ENCODE data around the gene TRPV4.
A peak's percentile ranks its signal among the peaks of the same experiment; 100 is the strongest.

TRPV4 gene

DNA sequence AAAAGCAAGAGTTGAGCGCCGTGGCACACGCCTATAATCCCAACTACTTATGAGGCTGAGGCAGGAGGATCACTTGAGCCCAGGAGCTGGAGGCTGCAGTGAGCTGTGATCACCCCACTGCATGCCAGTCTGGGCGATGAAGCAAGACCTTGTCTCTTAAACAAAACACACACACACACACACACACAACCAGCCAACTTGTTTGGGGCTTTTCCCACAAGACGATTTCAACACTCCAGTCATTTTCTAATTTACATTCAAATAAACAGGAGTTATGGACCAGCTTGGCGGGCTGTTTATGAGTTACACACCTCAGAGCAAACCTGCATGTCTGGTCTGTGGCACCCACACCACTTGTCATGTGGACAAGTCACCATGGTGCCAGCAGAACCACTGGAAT, 40.5 kb upstream of the TRPV4 start:
- Histone ChIP-seq H3K9me3 (no peaks in the 10 kb centered on the region), H3K4me1 (ENCODE audit: control insufficient read depth in 1 of 2, insufficient read depth in 1 of 2, low read depth in 1 of 2, low read length in 1 of 2) (peaks cover 49 to 59% of the 10 kb centered on the region in 2 experiments), H3K27me3 (no peaks in the 10 kb centered on the region), H3K27ac (no peak overlapping the region), H3K4me3 (ENCODE audit: low read depth in 1 of 2, low read length in 1 of 2) (no peak overlapping the region), H3K36me3 (no peaks in the 10 kb centered on the region)
- TF ChIP-seq, protein P1, sequence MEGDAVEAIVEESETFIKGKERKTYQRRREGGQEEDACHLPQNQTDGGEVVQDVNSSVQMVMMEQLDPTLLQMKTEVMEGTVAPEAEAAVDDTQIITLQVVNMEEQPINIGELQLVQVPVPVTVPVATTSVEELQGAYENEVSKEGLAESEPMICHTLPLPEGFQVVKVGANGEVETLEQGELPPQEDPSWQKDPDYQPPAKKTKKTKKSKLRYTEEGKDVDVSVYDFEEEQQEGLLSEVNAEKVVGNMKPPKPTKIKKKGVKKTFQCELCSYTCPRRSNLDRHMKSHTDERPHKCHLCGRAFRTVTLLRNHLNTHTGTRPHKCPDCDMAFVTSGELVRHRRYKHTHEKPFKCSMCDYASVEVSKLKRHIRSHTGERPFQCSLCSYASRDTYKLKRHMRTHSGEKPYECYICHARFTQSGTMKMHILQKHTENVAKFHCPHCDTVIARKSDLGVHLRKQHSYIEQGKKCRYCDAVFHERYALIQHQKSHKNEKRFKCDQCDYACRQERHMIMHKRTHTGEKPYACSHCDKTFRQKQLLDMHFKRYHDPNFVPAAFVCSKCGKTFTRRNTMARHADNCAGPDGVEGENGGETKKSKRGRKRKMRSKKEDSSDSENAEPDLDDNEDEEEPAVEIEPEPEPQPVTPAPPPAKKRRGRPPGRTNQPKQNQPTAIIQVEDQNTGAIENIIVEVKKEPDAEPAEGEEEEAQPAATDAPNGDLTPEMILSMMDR (IDR thresholded peaks at IDR 0.05): no peak

DNA sequence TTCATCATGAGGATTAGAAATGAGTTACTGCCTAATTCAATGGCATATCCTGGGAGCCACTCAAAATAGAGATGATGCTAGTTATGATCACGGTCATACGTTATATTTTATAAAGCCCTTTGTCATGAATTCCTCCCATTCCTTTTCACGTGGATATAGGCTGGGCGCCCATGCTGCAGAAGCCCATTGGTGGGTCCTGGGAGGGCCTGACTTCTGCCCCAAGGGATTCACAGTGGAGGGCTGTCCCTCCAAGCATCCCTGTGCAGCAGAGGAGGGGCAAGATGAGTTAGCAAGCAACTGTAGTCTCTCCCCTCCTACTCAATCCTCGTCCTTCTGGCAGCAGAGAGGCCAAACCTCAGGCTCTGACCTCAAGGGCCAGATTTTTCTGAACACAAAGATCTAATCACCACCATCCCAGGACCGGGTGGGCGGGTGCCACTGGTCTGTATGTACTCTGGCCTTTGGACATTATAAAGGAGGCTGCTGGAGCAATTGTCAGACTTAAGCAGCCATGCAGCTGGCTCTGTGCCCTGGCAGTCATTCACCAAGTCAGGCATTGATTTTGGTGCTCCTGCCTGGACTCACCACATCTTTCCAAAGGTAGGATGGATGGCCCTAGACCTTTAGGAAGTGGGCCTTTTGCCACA, 38.6 kb upstream of the TRPV4 start:
- Histone ChIP-seq H3K27me3 (no peaks in the 10 kb centered on the region), H3K4me3 (ENCODE audit: low read depth in 1 of 2, low read length in 1 of 2) (no peak overlapping the region), H3K4me1 (ENCODE audit: control insufficient read depth in 1 of 2, insufficient read depth in 1 of 2, low read depth in 1 of 2, low read length in 1 of 2) (peaks cover 45 to 50% of the 10 kb centered on the region in 2 experiments), H3K27ac (peak overlapping the region; percentile 69), H3K9me3 (no peaks in the 10 kb centered on the region), H3K36me3 (no peaks in the 10 kb centered on the region)
- TF ChIP-seq, protein P1 (IDR thresholded peaks at IDR 0.05): no peak

DNA sequence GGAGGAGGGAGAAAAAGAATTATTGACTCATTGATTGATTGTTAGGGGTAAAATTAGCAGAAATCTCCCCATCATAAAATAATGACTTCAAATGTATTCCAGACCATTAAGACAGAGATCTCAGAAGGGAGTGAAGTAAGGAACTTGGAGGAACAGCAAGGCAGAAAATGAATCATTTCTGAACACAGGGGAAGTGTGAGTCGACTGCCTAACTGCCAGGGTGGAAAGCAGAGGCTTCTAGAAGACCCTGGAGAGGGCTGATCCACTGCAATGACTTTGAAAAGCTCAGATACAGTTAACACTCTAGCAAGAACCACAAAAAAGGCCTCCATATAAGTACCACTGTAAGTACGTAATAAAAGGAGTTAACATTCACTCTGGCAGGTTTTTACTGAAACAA, 37.5 kb upstream of the TRPV4 start:
- H3K36me3 ChIP-seq: no peaks in the 10 kb centered on the region
- H3K27ac ChIP-seq: no peak overlapping the region
- TF ChIP-seq, protein P1 (IDR thresholded peaks at IDR 0.05): no peak
- H3K27me3 ChIP-seq: no peaks in the 10 kb centered on the region
- no peak overlapping the region for H3K4me3 ChIP-seq (ENCODE audit: low read depth in 1 of 2, low read length in 1 of 2)
- H3K9me3 ChIP-seq: no peaks in the 10 kb centered on the region
- peaks cover 38 to 45% of the 10 kb centered on the region in 2 experiments for H3K4me1 ChIP-seq (ENCODE audit: control insufficient read depth in 1 of 2, insufficient read depth in 1 of 2, low read depth in 1 of 2, low read length in 1 of 2)

DNA sequence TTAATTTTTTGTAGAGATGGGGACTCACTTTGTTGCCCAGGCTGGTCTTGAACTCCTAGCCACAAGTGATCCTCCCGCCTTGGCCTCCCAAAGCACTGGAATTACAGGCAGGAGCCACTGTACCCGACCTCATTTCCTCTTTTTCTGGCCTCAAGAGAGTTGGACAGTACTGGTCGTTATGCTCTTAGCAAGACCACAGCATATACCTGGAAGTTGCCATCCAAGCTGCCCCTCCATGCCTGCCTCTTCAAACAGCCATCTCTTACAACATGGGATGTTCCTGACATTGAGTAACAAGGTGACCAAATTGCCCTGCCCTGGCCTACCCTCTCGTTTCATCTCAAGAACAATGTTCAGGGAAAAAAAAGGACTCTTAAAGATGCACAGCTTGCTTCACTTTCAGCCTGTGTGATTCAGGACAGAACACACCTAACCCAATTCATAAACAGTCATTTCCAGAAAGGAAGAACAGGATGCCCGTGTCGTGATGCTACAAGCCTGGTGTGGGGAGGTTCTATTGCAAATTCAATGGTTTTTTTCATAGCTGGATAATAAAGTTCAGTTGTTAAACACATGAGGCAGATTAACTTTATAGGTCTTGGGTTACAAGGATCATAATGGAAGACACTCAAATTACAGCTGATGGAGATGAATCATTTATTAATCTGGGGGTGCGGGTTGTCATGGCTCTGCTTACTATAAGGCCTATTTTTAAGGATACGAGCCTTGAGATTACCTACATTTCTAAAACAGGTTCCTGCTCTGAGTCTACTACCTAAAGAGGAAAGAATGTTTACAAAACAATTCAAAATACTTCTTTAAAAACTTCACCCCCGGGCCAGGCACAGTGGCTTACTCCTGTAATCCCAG, 35.2 kb upstream of the TRPV4 start:
- peak overlapping the region; percentile 73 for H3K27ac ChIP-seq
- TF ChIP-seq, protein P1 (IDR thresholded peaks at IDR 0.05): no peak
- peaks cover 57 to 63% of the 10 kb centered on the region in 2 experiments for H3K4me1 ChIP-seq (ENCODE audit: control insufficient read depth in 1 of 2, insufficient read depth in 1 of 2, low read depth in 1 of 2, low read length in 1 of 2)

DNA sequence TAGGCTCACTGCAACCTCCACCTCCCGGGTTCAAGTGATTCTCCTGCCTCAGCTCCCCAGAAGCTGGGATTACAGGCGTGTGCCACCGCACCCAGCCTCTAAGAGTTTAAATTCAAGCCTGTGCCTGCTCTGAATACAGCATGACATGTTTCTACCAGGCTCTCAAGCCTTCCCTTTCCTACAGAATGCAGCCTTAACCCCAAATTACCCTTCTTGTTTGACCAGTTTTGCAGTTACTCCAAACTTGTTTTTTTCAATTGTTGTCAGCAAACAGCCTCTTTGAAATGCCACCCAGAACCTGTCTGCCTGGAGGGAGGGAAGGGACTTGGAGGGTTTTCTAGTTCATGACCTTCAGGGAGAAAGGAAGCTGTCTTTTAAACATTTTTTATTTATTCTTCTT, 31.7 kb upstream of the TRPV4 start:
- Histone ChIP-seq H3K4me1 (ENCODE audit: control insufficient read depth in 1 of 2, insufficient read depth in 1 of 2, low read depth in 1 of 2, low read length in 1 of 2) (peaks cover 48 to 55% of the 10 kb centered on the region in 2 experiments), H3K27ac (peak overlapping the region; percentile 86), H3K36me3 (no peaks in the 10 kb centered on the region), H3K9me3 (no peaks in the 10 kb centered on the region), H3K27me3 (no peaks in the 10 kb centered on the region), H3K4me3 (ENCODE audit: low read depth in 1 of 2, low read length in 1 of 2) (peak overlapping the region in 1 of 2 experiments; percentile 4)
- TF ChIP-seq, protein P1 (IDR thresholded peaks at IDR 0.05): no peak

More for the DNA sequence above, 35.2 kb upstream of the TRPV4 start:
- H3K4me3 ChIP-seq (ENCODE audit: low read depth in 1 of 2, low read length in 1 of 2): no peak overlapping the region
- no peaks in the 10 kb centered on the region for H3K36me3 ChIP-seq
- no peaks in the 10 kb centered on the region for H3K27me3 ChIP-seq
- no peaks in the 10 kb centered on the region for H3K9me3 ChIP-seq

Measured in neutrophil (primary cell).